Thyroid gland (tissue), 4 donors: ENCODE data around the gene PDCD4. TPM values are rescaled to one million over a fixed set of nuclear protein-coding genes. Genes with fewer than 3 reads are reported as not detected.
"Not testable (repeated sequence)": the region's sequence is repeated elsewhere in the genome, so short reads cannot be mapped to it uniquely, and the experiment has no call there.

Experiments used
- DNase-seq, 2 donors: peaks; one replicate each; pipeline ENCODE4 v3.0.0-alpha.2; 2019
- H3K27ac ChIP-seq, 3 donors: fragments of 200-600 bp; sonication (generic); 1 replicate in 2 of 3; 2 replicates in 1 of 3; pipeline ENCODE4 v1.5.1; 2016 to 2019; ENCODE audit warnings: mild to moderate bottlenecking in 1 of 3, moderate library complexity in 1 of 3
- H3K27me3 ChIP-seq: fragments of 200-600 bp; sonication (generic); one replicate; pipeline ENCODE4 v1.5.1; 2019
- H3K36me3 ChIP-seq, 2 donors: fragments of 200-600 bp; sonication (generic); one replicate each; pipeline ENCODE4 v1.5.1; 2016 to 2019
- H3K4me1 ChIP-seq, 2 donors: fragments of 200-600 bp; sonication (generic); one replicate each; pipeline ENCODE4 v1.5.1; 2017 to 2019
- H3K4me3 ChIP-seq, 3 donors: fragments of 200-600 bp; sonication (generic); replicated peaks in 1 of 3; 1 replicate in 2 of 3; 2 replicates in 1 of 3; pipeline ENCODE4 v1.5.1; 2016; ENCODE audit warnings: mild to moderate bottlenecking in 1 of 3
- H3K9me3 ChIP-seq: fragments of 200-600 bp; sonication (generic); one replicate; pipeline ENCODE4 v1.5.1; 2017
- POLR2A ChIP-seq, 2 donors: fragments of 450-650 bp; IDR thresholded peaks; one replicate each; pipeline ENCODE4 v1.6.1; 2017; ENCODE audit warnings: antibody characterized with exemption in 2 of 2, mild to moderate bottlenecking in 2 of 2, moderate library complexity in 1 of 2
- WGBS, 2 donors: methylation state at CpG; one replicate each; pipeline ENCODE4 v1.1.5; 2017; 5-methylcytosine and 5-hydroxymethylcytosine counted together
- intact Hi-C: fragments of 100-400 bp; cut with DNase I; formaldehyde crosslinking; loops from one replicate; pipeline ENCODE4 v1.15.1; 2023
- total RNA-seq, 4 donors: library from RNA; depleted of rRNA; stranded (reverse); fragments of >200 nt; gene quantifications; one replicate each; pipeline ENCODE4 v1.2.3, GENCODE V29; 2016
- TF ChIP-seq, protein P1 (sequence below), 6 experiments: fragments of 200-600 bp in 3 of 6; fragments of 450-650 bp in 3 of 6; sonication (generic) in 3 of 6; IDR thresholded peaks; one replicate each; pipeline ENCODE4 v1.5.1; 2016 to 2019; ENCODE audit warnings: antibody characterized with exemption in 6 of 6, mild to moderate bottlenecking in 2 of 6, inconsistent platforms in 1 of 6, moderate library complexity in 1 of 6

Gene PDCD4
- total RNA-seq, 4 donors from 2014 or later: 188 to 340 (median 256) TPM

DNA sequence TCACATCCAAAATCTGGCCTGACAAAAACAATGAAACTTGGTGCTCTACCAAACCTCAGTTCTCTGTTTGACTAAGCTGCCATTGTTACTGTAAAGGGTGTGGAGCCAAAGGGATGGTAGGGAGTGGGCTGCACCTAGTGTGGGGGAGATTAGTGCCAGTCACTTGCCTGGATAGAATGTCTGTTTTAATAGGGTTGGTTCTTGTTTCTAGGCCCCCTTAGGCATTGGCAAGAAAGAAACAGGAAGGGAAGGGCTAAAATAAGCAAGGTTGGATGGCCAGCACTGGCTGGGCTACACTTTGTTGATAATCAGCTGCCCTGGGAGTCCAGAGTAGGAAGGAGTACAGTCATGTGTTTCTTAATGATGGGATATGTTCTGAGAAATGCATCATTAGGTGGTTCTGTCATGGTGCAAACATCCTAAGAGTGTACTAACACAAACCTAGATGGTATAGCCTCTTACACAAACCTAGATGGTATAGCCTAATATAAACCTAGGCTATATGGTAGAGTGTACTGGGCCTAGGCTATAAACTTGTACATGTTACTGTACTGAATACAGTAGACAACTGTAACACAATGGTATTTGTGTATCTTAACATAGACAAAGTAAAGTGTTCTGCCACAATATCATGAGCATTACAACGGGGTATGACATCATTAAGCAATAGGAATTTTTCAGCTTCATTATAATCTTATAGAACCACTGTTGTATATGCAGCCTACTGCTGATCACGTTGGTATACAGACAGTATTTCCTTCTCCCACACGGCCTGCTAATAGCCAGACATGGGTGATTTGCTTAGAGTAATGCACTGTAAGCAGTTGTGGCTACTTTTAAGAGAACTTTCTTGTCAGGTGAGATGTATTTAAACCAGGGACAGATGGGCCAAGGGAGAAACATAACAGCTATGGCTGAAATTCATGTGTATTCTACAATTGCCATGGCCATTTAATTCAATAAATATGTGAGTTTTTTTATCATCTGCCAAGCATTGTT lies 31.9 kb downstream of the PDCD4 start:
- Histone ChIP-seq H3K4me3 (no peak overlapping the region), H3K27ac (peak overlapping the region in 1 of 3 donors; percentile 47), H3K36me3 (peaks cover 4 to 10% of the 10 kb centered on the region in 2 donors), H3K4me1 (peaks cover 0 to 8% of the 10 kb centered on the region in 2 donors), H3K27me3 (no peaks in the 10 kb centered on the region), H3K9me3 (no peaks in the 10 kb centered on the region)
- TF ChIP-seq, protein P1, sequence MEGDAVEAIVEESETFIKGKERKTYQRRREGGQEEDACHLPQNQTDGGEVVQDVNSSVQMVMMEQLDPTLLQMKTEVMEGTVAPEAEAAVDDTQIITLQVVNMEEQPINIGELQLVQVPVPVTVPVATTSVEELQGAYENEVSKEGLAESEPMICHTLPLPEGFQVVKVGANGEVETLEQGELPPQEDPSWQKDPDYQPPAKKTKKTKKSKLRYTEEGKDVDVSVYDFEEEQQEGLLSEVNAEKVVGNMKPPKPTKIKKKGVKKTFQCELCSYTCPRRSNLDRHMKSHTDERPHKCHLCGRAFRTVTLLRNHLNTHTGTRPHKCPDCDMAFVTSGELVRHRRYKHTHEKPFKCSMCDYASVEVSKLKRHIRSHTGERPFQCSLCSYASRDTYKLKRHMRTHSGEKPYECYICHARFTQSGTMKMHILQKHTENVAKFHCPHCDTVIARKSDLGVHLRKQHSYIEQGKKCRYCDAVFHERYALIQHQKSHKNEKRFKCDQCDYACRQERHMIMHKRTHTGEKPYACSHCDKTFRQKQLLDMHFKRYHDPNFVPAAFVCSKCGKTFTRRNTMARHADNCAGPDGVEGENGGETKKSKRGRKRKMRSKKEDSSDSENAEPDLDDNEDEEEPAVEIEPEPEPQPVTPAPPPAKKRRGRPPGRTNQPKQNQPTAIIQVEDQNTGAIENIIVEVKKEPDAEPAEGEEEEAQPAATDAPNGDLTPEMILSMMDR (IDR thresholded peaks at IDR 0.05): no peak
- TF ChIP-seq POLR2A (IDR thresholded peaks at IDR 0.05): no peak
- no peak for DNase-seq
- WGBS, 2 donors: 81 to 84% methylated on average over 3 of the region's 3 CpGs
- intact Hi-C loops: no loop called here

DNA sequence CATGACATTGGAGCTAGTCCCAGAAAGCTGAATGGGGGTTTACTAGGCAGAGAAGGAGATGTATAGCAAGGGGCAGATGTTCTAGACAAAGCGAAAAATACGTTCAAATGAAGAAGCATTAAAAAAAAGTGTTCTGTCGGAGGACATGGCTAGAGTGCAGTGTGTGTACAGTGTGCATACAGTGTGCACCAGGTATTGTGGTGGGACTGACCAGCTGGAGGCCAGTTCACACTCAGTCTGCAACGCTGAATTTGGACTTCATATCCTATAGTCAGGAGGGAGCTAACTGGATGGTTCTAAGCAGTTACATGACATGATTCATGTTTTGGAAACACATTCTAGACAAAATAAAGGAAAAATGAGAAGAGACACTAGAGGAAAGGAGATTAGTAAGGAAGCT lies 38.4 kb downstream of the PDCD4 start:
- no peak for TF ChIP-seq POLR2A (IDR thresholded peaks at IDR 0.05)
- TF ChIP-seq, protein P1 (IDR thresholded peaks at IDR 0.05): no peak
- Histone ChIP-seq H3K4me1 (peaks cover 14 to 22% of the 10 kb centered on the region in 2 donors), H3K4me3 (no peak overlapping the region), H3K27ac (no peak overlapping the region), H3K27me3 (no peaks in the 10 kb centered on the region), H3K9me3 (no peaks in the 10 kb centered on the region), H3K36me3 (no peaks in the 10 kb centered on the region)
- no peak for DNase-seq
- intact Hi-C loops: no loop called here
- WGBS, 2 donors: 84 to 89% methylated on average over 4 of the region's 4 CpGs

DNA sequence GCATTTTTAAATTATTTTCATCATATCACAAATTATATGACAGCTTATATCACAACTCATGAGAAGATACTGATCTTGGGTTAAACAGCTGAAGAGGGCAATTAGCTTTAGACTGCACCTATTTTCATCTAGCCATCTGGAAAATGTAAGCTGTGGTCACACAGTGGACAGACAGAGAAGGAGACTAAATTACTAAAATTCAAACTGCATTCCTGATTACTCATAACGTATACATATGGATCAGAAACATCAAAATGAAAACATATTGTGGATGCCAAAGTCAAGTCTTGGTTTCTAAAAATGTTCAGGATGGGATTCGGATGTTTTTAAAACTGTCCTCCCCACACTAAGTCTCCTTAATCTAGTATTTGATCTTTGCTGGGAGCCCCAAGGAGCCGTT lies 40.6 kb downstream of the PDCD4 start:
- Histone ChIP-seq H3K4me1 (peaks cover 34 to 44% of the 10 kb centered on the region in 2 donors), H3K4me3 (no peak overlapping the region), H3K27me3 (no peaks in the 10 kb centered on the region), H3K27ac (peak overlapping the region in 2 of 3 donors; percentile 48 to 98), H3K36me3 (no peaks in the 10 kb centered on the region), H3K9me3 (no peaks in the 10 kb centered on the region)
- DNase-seq: no peak
- TF ChIP-seq POLR2A (IDR thresholded peaks at IDR 0.05): no peak
- TF ChIP-seq, protein P1 (IDR thresholded peaks at IDR 0.05): no peak
- intact Hi-C loops: no loop called here
- WGBS, 2 donors: 88 to 89% methylated on average over 3 of the region's 3 CpGs

DNA sequence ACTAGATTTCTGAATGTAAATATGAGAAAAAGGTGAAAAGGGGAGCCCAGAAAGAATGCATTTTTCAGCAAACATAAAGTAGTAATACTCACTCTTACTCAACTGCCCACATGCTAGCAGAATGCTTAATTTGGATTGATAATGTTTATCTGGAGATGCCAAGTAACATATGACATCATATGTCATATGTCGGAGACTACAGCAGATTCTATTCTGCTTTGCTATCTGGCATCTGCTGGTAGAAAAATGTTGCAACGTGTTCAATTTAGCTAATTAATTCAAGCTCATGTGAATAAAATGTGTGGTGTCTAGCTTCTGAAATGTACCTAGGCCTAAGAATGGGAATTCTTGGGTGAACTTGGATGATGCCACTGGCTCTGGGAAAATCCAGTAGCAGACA lies 42.7 kb downstream of the PDCD4 start:
- no peak for TF ChIP-seq POLR2A (IDR thresholded peaks at IDR 0.05)
- TF ChIP-seq, protein P1 (IDR thresholded peaks at IDR 0.05): no peak
- no peaks in the 10 kb centered on the region for H3K9me3 ChIP-seq
- H3K36me3 ChIP-seq: no peaks in the 10 kb centered on the region
- H3K27ac ChIP-seq: peak overlapping the region; percentile 81 to 98 (median 98)
- no peaks in the 10 kb centered on the region for H3K27me3 ChIP-seq
- DNase-seq: no peak
- intact Hi-C loops: no loop called here
- H3K4me3 ChIP-seq: no peak overlapping the region
- WGBS, 2 donors: 84 to 86% methylated on average over 2 of the region's 2 CpGs
- peaks cover 40 to 51% of the 10 kb centered on the region in 2 donors for H3K4me1 ChIP-seq

DNA sequence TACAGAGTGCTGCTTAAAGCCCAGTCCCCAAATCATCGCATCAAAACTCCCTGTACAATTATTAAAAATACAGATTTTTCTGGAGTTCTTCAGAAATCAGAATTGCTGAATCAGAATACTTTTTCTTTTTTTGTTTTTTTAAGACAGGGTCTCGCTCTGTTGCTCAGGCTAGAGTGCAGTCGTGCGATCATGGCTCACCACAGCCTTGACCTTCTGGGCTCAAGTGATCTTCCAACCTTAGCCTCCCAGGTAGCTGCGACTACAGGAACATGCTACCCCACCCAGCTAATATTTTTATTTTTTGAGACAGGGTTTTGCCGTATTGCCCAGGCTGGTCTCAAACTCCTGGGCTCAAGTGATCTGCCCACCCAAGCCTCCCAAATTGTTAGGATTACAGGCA lies 43.3 kb downstream of the PDCD4 start:
- Histone ChIP-seq H3K27ac (peak overlapping the region; percentile 81 to 98 (median 98)), H3K9me3 (no peaks in the 10 kb centered on the region), H3K36me3 (no peaks in the 10 kb centered on the region), H3K4me3 (no peak overlapping the region), H3K4me1 (peaks cover 40 to 51% of the 10 kb centered on the region in 2 donors), H3K27me3 (no peaks in the 10 kb centered on the region)
- TF ChIP-seq, protein P1 (IDR thresholded peaks at IDR 0.05): no peak
- no peak for TF ChIP-seq POLR2A (IDR thresholded peaks at IDR 0.05)
- DNase-seq: peak; percentile 80 to 84
- 29 to 46% methylated on average over 6 of the region's 6 CpGs for WGBS, 2 donors
- intact Hi-C loops: no loop called here

DNA sequence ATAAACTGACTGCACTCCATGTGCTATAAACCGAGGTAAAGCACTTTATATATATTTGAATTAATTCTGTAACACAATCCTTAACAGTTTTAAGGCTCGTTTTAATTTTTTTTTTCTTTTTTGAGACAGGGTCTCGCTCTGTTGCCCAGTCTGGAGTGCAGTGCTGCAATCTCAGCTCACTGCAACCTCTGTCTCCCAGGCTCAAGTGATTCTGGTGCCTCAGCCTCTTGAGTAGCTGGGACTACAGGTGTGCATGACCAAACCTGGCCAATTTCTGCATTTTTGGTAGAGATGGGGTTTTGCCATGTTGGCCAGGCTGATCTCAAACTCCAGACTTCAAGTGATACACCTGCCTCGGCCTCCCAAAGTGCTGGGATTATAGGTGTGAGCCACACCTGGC lies 43.9 kb downstream of the PDCD4 start:
- H3K4me1 ChIP-seq: peaks cover 40 to 51% of the 10 kb centered on the region in 2 donors
- WGBS, 2 donors: 71 to 74% methylated on average over 4 of the region's 4 CpGs
- H3K36me3 ChIP-seq, H3K27me3 ChIP-seq, H3K9me3 ChIP-seq, H3K4me3 ChIP-seq, intact Hi-C loops: not testable (repeated sequence)
- peak overlapping the region; percentile 81 to 98 (median 98) for H3K27ac ChIP-seq
- DNase-seq: peak; percentile 63 to 75
